Medulla oblongata (tissue), 1 donor: ENCODE results near the gene PKIB.
"Not testable (repeated sequence)": the region's sequence is repeated elsewhere in the genome, so short reads cannot be mapped to it uniquely, and the experiment has no call there.

Experiments used
- DNase-seq: peaks from one replicate; pipeline ENCODE4 v3.0.0-alpha.2; 2015; ENCODE audit errors: extremely low spot score

The PKIB gene

DNA sequence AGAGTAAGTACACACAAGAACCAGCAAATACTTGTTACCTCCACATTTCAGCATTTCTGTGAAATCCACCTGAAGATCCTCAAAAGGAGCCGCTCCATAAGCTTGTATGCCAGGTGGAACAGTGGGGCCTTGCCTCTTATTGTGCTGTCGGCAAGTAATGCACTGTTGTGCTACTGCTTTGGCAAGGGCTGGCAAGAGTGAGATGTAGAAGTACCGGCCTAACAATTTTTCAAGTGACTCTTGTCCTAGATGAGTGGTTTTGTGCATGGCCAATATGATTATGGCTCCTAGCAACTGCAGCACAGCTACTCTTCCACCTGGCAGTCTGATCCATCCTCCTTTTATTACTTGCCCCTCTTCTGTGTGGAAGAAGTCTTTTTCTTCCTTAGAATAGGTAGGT, 134.7 kb downstream of the PKIB start:
- DNase-seq, result not testable (repeated sequence)

DNA sequence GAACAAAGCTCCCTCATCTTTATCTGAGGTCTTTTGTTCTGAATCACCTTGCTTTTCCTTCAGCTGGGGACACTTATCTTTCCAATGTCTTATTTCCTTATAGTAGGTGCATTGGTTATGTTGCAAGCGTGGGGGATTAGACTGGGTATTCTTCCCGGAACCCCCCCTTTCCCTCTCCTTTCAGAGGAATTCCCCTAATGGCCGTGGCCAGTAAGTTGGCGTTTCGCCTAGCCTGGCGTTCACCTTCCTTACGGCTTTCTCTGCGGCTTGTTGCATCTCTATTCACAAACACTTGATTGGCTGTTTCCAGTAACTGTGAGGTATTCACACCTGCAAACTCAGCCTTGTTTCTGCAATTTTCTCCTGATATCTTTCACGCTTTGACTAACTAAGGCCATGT, 136.5 kb downstream of the PKIB start:
- DNase-seq, result no peak

GRCh38 chr6:122747573-122747972, 137.4 kb downstream of the PKIB start:
- DNase-seq, result no peak

DNA sequence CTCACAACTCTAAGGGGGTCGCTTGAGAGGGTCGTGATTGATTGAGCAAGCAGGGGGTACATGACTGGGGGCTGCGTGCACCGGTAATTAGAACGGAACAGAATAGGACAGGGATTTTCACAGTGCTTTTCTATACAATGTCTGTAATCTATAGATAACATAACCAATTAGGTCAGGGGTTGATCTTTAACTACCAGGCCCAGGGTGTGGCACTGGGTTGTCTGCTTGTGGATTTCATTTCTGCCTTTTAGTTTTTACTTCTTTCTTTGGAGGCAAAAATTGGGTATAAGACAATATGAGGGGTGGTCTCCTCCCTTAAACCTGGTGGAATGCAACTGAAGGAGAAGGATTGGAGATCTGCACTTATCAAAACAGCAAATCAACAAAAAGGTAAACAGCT, 138.7 kb downstream of the PKIB start:
- not testable (repeated sequence) for DNase-seq

DNA sequence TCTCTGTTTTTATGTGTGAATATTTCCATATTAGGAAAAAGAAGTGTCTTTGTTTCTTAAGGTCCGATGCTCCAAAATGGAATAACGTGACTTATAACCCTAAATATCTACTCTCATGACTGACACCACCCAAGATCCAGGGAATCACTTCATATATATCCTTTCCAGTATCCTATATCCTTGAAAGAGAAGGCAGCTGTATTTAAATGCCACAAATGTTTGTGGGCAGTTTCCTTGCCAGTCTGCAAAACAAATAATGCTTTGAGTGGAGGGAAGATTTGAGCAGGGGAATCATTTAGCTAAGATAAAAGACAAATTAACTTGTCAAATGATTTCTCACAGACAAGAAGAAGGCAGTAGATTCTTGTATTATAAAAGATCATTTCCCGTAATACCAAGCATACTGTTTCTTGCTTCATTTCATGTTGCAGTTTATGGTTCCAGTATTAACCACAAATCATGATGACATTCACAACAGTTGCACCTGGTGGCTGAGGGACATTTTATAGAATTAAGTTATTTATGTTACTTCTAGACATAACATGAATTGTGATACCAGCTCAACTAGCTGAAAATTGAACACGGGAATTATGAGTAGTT, 139.3 kb downstream of the PKIB start:
- no peak for DNase-seq

- DNase-seq, result no peak
Measured at GRCh38 chr6:122751326-122751725, 141.1 kb downstream of the PKIB start.

DNA sequence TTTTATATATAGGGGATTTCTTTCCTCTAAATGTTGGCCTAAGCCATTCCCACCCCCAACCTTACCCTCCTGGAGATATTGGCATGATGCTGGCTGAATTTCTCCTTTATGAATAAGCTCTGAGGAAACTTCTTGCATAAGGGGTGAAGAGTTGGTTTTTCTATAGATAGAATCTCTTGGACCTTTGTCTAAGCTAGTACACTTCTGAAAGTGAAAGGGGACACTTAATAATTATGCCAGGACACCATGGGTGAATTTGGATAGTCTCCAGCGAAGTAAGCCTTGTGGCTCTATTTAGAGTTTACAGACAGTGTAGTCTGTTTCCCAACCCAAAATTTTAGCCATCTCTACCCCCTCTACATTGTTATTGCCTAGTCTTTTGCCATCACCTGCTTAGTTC, 142.3 kb downstream of the PKIB start:
- DNase-seq, result no peak

DNA sequence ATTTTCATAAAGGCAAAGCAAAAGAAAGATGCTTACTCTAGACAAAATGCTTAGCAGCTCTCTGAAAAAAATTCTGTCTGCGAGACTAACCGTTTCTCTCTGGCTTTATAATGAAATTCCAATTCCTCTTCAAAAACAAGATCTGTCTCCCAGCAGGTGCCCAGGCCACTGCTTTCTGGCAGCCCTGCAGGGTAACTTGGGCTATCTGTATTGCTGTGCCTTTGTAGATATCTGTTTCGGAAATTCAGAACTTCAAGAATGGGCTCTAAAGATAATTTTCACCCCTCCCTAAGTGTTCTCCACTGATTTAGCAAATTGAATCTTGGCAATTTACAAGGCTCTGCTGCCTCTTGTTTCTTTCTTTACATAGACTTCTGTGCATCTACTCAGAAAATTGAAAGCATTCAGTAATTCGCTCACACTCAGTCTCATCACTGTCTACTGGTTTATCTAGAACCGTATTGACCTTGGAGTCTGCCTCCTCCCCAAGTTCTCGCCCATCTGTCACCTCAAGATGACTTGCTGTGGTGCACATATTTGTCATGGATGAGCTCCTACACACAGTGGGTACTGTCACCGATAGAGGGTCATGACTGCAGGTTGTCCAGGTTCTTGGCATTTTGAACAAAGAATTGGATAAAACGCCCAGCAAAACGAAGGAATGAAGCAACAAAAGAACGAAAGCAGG, 142.9 kb downstream of the PKIB start:
- peak; percentile 12 for DNase-seq

- peak; percentile 70 for DNase-seq
Measured at GRCh38 chr6:122753688-122754056, 143.5 kb downstream of the PKIB start.

DNA sequence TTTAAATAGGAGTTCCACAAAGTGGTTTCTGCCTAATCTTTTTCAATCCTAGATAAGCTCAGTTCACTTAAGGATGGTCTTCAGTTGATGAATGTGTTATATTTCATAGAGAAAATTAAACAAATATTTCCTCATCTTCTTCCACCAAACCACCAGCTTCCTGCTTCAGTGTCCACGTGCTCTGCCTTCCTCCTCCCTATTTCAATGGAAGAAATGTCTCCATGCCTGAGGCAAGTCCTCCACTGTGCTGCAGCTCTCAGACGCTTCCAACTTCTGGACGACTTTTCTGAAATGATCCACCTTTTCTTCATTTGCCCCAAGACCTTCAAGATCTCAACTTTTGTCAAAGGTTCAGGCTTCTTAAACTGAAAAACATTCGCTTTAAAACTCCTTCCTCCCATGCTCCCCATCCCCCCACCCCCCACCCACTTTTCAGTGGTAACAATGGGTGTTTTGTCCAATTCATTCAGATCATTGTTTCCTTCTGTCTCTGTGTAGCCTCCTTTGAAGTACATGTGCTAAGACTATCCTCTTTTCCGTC, 144.1 kb downstream of the PKIB start:
- peak; percentile 33 for DNase-seq

DNA sequence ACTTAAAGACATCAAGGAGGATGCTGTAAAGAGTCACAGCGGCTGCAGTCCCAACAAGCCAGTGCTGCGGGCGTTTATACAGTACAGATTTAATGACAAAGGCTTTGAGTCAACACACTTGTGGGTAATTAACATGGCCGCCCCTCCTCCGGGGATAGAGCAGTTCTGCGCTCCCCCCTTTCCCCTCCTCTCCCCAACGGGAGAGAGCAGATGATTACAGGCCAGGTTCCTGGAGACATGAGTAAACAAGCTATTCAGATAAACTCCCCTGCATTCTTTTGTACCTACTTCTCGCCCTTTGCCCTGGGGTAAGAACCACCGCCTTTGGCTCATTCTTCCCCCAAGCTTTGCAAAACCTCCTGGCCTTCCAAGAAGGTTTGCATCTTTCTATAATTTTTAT, 145.7 kb downstream of the PKIB start:
- no peak for DNase-seq

GRCh38 chr6:122758927-122759334, 148.7 kb downstream of the PKIB start:
- no peak for DNase-seq

GRCh38 chr6:122760330-122760729, 150.1 kb downstream of the PKIB start:
- DNase-seq, result no peak

- DNase-seq, result no peak
Measured at GRCh38 chr6:122766256-122766655, 156.1 kb downstream of the PKIB start.

DNA sequence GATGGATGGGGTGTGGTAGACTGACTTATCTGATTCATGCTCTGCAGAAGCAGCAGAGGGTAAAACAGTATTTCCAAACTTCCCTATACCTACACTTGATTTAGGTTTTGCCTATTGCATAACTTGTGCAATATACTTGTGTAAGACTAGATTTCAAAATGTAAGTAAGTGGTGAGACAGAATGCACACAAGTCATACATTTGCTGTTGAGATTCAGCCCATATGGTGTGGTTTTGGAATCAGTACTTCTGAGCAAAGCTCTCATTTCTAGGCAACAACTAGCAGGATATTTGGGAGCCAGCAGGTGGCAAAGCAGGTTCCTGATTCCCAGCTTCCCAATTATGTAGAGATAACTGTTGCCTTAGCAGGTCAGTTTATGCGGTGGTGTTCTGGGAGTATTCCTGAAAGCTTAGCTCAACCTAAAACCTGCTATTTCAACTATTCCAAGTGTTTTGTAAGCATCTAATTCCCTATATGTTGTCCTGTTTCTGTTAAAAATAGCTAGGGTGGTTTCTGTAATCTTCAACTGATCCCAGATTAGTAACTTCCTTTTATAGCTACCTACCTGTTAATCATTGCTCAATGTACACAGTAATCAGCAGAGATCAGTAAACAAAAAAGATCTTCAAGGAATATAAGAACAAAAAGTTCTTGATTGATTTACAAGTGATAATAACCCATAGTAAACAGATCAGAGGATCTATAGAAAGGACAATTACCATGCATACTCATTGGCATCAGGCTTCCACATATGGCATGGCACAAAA, 160.8 kb downstream of the PKIB start:
- no peak for DNase-seq

DNA sequence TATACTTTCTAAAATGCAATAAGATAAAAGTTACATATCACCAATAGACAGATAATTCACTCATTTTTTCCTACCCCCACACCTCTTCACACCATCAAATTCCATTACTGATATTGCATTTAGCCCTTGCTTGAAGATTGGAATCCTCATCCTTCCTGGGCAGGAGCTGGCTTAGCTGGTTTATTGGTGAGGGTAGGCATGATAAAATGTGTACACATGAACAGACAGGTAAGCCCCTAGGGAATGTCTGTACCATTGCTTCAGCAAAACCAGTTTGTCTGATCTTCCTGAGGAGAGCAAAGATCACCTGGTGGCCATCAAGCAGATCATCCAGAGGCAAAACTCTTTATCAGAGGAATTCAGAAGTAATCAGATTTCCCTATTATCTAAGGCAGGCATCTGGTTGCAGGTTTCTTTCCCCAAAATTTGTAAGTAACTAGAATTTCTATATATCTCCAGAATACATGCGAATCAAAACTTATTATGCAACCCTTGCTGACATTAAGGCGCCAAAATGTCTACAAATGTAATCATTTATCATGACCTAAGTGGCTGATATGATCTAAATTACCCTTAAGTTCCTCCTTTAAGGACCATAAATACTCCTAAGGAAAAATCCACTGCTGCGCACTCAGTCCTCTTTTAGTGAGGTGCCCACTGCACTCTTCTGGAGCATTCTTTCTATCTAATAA, 162.7 kb downstream of the PKIB start:
- DNase-seq, result no peak
